Adipocyte (in vitro differentiated cells): ENCODE results near the gene KLHL6.
A peak's percentile ranks its signal among the peaks of the same experiment; 100 is the strongest.

ENCODE experiments used
- DNase-seq: peaks from one replicate; pipeline ENCODE4 v3.0.0-alpha.2; 2015; ENCODE audit warnings: low read depth
- H3K27me3 ChIP-seq: replicated peaks from 2 replicates; pipeline ENCODE4 v1.7.0; 2013; ENCODE audit warnings: mild to moderate bottlenecking, low read length, moderate library complexity; ENCODE audit not compliant: control insufficient read depth, insufficient read depth
- H3K36me3 ChIP-seq: 2 replicates; pipeline ENCODE4 v1.7.0; 2013; ENCODE audit warnings: low read length, mild to moderate bottlenecking, moderate library complexity; ENCODE audit not compliant: control insufficient read depth, insufficient read depth, severe bottlenecking
- H3K4me1 ChIP-seq: 2 replicates; pipeline ENCODE4 v1.7.0; 2013; ENCODE audit warnings: mild to moderate bottlenecking, low read length, moderate library complexity; ENCODE audit not compliant: control insufficient read depth, insufficient read depth
- H3K4me3 ChIP-seq: 2 replicates; pipeline ENCODE4 v1.7.0; 2013; ENCODE audit warnings: mild to moderate bottlenecking, low read length, moderate library complexity
- H3K9ac ChIP-seq: 2 replicates; pipeline ENCODE4 v1.7.0; 2013; ENCODE audit warnings: mild to moderate bottlenecking, low read length, moderate library complexity
- H3K9me3 ChIP-seq: 2 replicates; pipeline ENCODE4 v1.7.0; 2013; ENCODE audit warnings: mild to moderate bottlenecking, low read length, moderate library complexity; ENCODE audit not compliant: control insufficient read depth

Gene KLHL6

DNA sequence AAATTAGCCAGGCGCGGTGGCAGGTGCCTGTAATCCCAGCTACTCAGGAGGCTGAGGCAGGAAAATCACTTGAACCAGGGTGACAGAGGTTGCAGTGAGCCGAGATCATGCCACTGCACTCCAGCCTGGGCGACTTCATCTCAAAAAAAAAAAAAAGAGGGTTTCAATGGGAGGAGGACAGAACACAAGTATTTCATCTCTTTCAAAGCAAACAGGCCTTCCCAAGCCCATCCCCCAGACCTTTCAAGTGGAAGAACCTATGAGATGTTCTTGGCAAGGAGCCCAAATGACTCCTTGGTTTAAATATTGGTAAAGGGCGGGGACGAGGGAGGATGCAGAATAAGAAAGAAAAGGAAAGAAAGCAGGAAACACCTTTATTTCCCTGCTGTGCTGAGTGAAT is 64.9 kb downstream of the KLHL6 start:
- Histone ChIP-seq H3K36me3 (no peaks in the 10 kb centered on the region), H3K27me3 (peaks cover 11% of the 10 kb centered on the region), H3K4me3 (no peak overlapping the region), H3K4me1 (peaks cover 12% of the 10 kb centered on the region), H3K9ac (no peak overlapping the region), H3K9me3 (peaks cover 3% of the 10 kb centered on the region)
- DNase-seq = no peak

DNA sequence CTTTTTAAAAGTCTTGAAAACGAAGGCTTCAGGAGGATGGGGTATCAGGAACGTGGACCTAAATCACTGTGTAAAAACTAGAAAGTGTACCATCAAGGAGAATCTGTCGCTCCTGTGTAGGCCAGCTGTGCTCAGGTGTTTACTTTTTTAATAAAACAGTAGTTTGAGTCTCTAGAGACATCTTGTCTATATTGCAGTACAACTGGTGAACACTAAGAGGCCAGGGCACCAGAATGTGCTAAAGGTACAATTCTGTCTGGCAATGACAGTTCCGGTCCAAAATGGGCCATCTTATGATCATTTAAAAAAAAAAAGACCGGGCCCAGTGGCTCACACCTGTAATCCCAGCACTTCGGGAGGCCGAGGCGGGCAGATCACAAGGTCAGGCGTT is 65.3 kb downstream of the KLHL6 start:
- Histone ChIP-seq H3K4me1 (peaks cover 12% of the 10 kb centered on the region), H3K9ac (no peak overlapping the region), H3K9me3 (no peaks in the 10 kb centered on the region), H3K27me3 (peaks cover 11% of the 10 kb centered on the region), H3K4me3 (no peak overlapping the region), H3K36me3 (no peaks in the 10 kb centered on the region)
- DNase-seq = peak; percentile 12

DNA sequence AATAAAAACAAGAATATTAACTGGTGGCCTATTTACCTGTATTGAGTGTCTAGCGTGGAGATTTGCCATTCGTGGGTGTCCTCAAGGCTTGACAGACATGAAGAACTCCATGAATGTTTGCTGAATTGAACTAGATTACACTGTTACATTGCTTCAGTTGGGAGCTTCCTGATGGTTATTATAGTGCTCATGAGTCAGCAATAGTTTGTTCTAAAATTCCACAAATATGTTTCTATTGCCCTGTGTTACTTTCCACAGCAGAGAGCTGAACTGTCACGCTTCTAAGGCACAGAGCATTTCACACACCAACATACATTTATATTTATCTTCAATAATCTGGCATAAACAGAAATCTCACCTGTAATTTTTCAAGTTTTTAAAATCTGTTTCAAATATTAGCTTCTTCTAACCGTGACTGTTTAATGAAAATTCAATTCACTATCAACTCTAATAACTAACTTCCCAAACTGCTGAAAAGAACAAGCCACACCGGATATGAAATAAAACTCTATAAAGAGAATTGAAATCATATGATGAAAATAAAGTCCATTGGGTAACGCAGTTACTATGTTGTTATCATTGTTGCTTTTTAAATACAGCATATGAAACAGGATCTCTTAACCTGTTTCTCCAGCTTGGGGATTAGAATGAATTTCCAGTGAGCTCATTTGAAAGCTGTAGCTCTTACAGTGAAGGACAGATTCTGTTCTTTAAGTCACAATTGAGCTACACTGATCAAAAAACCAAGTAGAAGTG is 65.9 kb downstream of the KLHL6 start:
- Histone ChIP-seq H3K27me3 (peaks cover 8% of the 10 kb centered on the region), H3K9ac (no peak overlapping the region), H3K4me1 (peaks cover 12% of the 10 kb centered on the region), H3K36me3 (no peaks in the 10 kb centered on the region), H3K9me3 (no peaks in the 10 kb centered on the region), H3K4me3 (no peak overlapping the region)
- DNase-seq = peak; percentile 71

DNA sequence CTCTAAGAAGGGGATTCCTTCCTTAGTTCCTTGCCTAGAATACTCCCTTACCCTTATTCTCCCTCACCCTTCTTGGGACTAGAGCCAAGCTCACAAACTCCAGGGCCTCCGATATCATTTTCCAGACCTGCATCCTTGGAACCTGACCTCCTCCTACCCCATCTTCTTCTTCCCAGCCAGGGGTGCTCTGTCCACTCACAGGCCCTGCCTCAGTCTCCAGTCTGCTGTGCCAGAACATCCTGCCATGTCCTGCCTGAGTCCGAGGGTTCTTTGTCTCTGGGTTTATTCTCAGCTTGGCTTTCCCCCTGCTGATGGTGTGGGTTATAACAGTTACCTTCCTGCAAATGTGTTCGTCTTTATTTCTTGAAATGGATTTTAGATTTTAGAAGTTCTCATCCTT is 67.2 kb downstream of the KLHL6 start:
- DNase-seq = no peak
- Histone ChIP-seq H3K36me3 (no peaks in the 10 kb centered on the region), H3K4me3 (no peak overlapping the region), H3K9ac (no peak overlapping the region), H3K27me3 (no peaks in the 10 kb centered on the region), H3K4me1 (peaks cover 21% of the 10 kb centered on the region), H3K9me3 (no peaks in the 10 kb centered on the region)

DNA sequence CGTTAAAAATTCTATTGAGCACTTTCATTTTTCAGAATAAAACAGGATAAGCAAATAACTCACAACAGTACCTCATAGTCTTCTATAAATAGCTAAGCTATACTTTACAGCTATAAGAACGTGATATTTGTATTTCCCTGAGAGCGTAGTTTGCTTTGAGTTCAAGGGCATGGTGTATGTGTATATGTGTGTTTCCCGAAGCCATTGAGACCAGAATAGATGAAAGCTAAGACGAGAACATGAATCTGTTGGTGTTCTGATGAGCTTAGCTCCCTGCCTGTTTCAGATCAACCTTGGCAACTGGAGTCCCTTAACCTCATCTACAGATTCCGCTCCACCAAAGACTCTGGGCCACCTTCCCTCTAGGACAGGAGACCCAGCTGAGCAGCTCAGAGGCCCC is 67.6 kb downstream of the KLHL6 start:
- H3K4me1 ChIP-seq = peaks cover 25% of the 10 kb centered on the region
- H3K9ac ChIP-seq = no peak overlapping the region
- H3K4me3 ChIP-seq = no peak overlapping the region
- H3K27me3 ChIP-seq = no peaks in the 10 kb centered on the region
- no peak for DNase-seq
- no peaks in the 10 kb centered on the region for H3K36me3 ChIP-seq
- no peaks in the 10 kb centered on the region for H3K9me3 ChIP-seq

DNA sequence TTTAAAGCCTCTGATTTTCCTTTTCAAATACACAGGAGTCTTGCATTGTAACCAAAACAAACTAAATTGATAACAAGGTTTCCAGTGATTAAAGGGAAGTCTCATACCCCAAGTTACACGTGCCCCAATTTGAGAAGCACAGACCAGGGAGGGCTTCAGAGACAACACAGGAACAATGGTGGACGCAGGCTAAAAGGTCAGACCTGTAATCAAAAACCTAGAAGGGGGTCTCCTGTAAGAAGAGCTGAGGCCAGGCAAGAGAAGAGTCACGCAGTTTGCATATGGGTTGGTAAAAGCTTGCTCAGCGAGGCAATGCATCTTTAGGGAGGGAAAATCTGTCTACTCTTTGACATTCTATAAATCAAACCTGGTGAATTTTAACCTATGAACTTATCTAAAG is 68.5 kb downstream of the KLHL6 start:
- DNase-seq = no peak
- Histone ChIP-seq H3K9me3 (no peaks in the 10 kb centered on the region), H3K27me3 (no peaks in the 10 kb centered on the region), H3K4me3 (no peak overlapping the region), H3K4me1 (peaks cover 30% of the 10 kb centered on the region), H3K36me3 (no peaks in the 10 kb centered on the region), H3K9ac (no peak overlapping the region)

DNA sequence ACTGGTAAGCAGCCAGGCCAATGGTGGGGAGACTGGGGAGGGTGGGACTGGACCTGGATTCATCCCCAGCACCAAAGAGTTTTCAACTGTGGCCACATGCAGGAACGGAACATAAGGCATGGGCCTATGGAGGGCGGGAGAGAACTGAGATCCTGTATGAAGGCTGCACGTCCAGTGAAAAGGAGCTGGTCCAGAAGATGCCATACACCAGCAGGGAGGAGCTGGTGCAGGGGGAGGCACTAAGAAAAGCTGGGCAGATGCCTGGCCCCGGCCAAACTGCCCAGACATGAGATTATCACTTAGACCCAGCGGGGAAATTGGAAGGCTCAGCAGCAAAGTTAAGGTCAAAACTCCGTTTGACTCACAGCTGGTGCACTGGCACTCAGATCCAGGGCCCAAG is 69.0 kb downstream of the KLHL6 start:
- DNase-seq = no peak
- Histone ChIP-seq H3K4me1 (peaks cover 30% of the 10 kb centered on the region), H3K4me3 (no peak overlapping the region), H3K36me3 (no peaks in the 10 kb centered on the region), H3K27me3 (no peaks in the 10 kb centered on the region), H3K9ac (no peak overlapping the region), H3K9me3 (no peaks in the 10 kb centered on the region)

DNA sequence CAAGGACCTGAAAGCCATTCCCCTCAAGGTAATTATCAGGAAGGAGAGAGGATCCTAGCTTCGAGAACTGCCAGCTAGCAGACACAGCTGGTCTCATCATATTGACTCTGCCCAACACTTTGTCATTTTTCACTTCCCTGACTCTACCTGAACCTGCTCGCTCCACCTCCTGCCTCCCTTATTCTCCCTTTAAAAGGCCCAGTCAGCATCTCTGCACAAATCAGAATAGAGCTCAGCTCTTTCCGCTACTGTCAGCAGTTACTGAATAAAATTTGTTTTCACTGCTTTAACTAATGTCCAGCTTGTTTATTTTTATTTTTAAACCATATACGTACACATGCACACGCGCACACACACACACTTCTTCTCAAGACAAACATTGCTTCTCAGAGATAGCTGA is 69.9 kb downstream of the KLHL6 start:
- no peak overlapping the region for H3K4me3 ChIP-seq
- H3K9me3 ChIP-seq = no peaks in the 10 kb centered on the region
- H3K27me3 ChIP-seq = no peaks in the 10 kb centered on the region
- no peak for DNase-seq
- no peaks in the 10 kb centered on the region for H3K36me3 ChIP-seq
- peaks cover 30% of the 10 kb centered on the region for H3K4me1 ChIP-seq
- no peak overlapping the region for H3K9ac ChIP-seq

DNA sequence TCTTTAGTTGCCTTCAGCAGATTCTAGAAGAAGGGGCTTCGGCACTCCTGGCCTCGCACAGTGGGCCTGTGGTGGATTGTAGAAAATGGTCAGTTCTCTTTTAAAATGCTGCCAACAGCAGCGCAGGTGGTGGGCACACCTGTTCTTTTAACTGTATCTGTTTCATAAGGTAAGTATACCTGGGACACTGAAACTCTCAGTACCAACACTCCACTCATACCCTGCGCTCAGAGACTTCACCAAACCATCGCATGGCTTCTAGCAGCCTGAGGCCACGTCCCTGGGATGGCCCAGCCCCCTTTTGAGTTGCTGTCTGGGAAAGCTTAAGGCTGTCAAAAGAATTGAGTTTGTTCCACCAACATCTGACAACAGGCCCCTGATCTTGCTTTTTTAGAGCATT is 70.4 kb downstream of the KLHL6 start:
- Histone ChIP-seq H3K4me1 (peaks cover 29% of the 10 kb centered on the region), H3K4me3 (no peak overlapping the region), H3K9ac (no peak overlapping the region), H3K36me3 (no peaks in the 10 kb centered on the region), H3K27me3 (no peaks in the 10 kb centered on the region), H3K9me3 (no peaks in the 10 kb centered on the region)
- DNase-seq = no peak

DNA sequence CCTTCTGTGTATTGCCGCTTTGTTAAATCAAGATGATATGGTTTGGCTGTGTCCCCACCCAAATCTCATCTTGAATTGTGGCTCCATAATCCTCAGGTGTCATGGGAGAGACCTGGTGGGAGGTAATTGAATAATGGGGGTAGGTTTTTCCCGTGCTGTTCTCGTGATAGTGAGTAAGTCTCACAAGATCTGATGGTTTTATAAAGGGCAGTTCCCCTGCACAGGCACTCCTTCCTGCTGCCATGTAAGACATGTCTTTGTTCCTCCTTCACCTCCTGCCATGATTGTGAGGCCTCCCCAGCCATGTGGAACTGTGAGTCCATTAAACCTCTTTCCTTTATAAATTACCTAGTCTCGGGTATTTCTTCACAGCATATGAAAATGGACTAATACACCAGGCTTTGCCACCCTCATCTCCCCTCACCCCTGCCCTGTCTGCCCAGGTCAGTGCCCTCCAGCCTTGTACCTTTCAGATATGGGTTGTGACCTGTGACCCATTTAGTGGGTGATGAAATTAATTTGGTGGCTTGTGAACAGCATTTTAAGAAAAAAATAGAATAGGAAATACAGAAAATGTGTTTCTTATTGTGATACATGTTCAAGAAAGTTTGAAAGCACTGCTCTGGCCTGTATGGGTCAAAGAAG is 71.0 kb downstream of the KLHL6 start:
- peaks cover 26% of the 10 kb centered on the region for H3K4me1 ChIP-seq
- no peak overlapping the region for H3K4me3 ChIP-seq
- no peaks in the 10 kb centered on the region for H3K27me3 ChIP-seq
- no peak for DNase-seq
- H3K9me3 ChIP-seq = no peaks in the 10 kb centered on the region
- H3K36me3 ChIP-seq = no peaks in the 10 kb centered on the region
- no peak overlapping the region for H3K9ac ChIP-seq

DNA sequence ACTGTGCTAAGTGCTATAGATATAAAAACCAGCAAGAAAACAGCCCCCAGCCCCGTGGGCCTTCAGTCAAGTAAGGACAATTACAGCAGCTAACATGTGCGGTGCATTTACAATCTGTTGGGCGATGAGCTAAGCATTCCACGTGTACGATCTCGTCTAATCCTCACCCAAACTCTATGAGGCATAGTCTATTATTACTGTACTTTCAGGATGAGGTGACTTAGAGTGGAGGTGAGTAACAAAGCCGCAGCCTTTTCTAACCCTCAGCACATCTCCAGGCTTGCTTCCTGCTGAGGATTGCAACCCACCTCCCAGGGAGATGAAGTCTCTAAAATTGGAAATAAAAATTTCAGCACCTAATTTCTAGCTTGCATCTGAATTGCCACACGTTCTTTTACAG is 73.9 kb downstream of the KLHL6 start:
- Histone ChIP-seq H3K27me3 (peaks cover 4% of the 10 kb centered on the region), H3K4me1 (peaks cover 25% of the 10 kb centered on the region), H3K9ac (no peak overlapping the region), H3K9me3 (no peaks in the 10 kb centered on the region), H3K4me3 (no peak overlapping the region), H3K36me3 (no peaks in the 10 kb centered on the region)
- no peak for DNase-seq

DNA sequence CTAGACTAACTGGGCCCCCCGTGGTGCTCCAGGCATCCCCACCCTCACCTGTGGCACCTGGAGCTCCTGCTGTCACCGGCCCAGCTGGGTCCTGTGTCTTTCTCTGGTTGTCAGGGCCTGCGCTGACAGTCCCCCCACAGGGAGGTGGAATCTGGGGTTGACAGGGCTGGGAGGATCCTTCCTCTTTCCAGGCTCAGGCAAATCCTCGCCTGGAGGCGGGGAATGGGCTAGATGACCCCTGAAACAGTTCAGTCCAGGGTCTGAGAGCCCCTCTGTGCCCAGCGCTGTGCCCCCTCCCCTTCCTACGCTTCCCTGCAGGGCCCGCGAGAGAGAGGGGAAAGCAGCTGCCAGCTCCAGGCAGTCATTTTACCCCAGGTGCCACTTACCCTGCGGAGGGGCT is 77.0 kb downstream of the KLHL6 start:
- H3K4me1 ChIP-seq = peaks cover 18% of the 10 kb centered on the region
- H3K9ac ChIP-seq = no peak overlapping the region
- no peaks in the 10 kb centered on the region for H3K9me3 ChIP-seq
- peaks cover 4% of the 10 kb centered on the region for H3K27me3 ChIP-seq
- DNase-seq = no peak
- H3K36me3 ChIP-seq = no peaks in the 10 kb centered on the region
- H3K4me3 ChIP-seq = no peak overlapping the region
